Body of pancreas (tissue), 4 donors: ENCODE results near the gene TIE1. TPM values are rescaled to one million over a fixed set of nuclear protein-coding genes. Genes with fewer than 3 reads are reported as not detected.

Experiments used
- ATAC-seq: fragments of 150-250 bp; one replicate; pipeline ENCODE4 v1.9.1; 2016
- DNase-seq, 4 donors: peaks; one replicate each; pipeline ENCODE4 v3.0.0-alpha.2; 2019
- H3K27ac ChIP-seq, 4 donors: fragments of 200-600 bp; sonication (generic); 1 replicate in 3 of 4; 2 replicates in 1 of 4; pipeline versions ENCODE4 v1.5.1 to v1.6.1; 2016 to 2019; ENCODE audit warnings: mild to moderate bottlenecking in 1 of 4, mixed read lengths in 1 of 4, moderate library complexity in 1 of 4
- H3K27me3 ChIP-seq, 2 donors: fragments of 200-600 bp; sonication (generic); one replicate each; pipeline ENCODE4 v1.6.0; 2016; ENCODE audit warnings: mild to moderate bottlenecking in 1 of 2
- H3K36me3 ChIP-seq, 2 donors: fragments of 200-600 bp; sonication (generic); replicated peaks in 1 of 2; 2 replicates each; pipeline ENCODE4 v1.5.1; 2016; ENCODE audit warnings: low read depth in 2 of 2; ENCODE audit not compliant: insufficient read depth in 1 of 2
- H3K4me1 ChIP-seq: fragments of 200-600 bp; sonication (generic); one replicate; pipeline ENCODE4 v1.6.0; 2016
- H3K4me3 ChIP-seq, 2 donors: fragments of 200-600 bp; sonication (generic); 1 replicate in 1 of 2; 2 replicates in 1 of 2; pipeline ENCODE4 v1.5.1; 2016 to 2019
- H3K9me3 ChIP-seq, 3 donors: fragments of 200-600 bp; sonication (generic); 1 replicate in 2 of 3; 2 replicates in 1 of 3; pipeline ENCODE4 v1.5.1; 2016
- CTCF ChIP-seq, 7 experiments: fragments of 450-650 bp in 4 of 7; fragments of 200-600 bp in 3 of 7; sonication (generic) in 3 of 7; IDR thresholded peaks; one replicate each; pipeline ENCODE4 v1.5.1; 2016 to 2019; ENCODE audit warnings: antibody characterized with exemption in 7 of 7
- POLR2A ChIP-seq, 3 donors: fragments of 450-650 bp; IDR thresholded peaks; one replicate each; pipeline ENCODE4 v1.6.1; 2016; ENCODE audit warnings: antibody characterized with exemption in 3 of 3, mild to moderate bottlenecking in 2 of 3
- WGBS, 2 donors: methylation state at CpG; one replicate each; pipeline ENCODE4 v1.1.5; 2017; 5-methylcytosine and 5-hydroxymethylcytosine counted together
- intact Hi-C: fragments of 100-400 bp; cut with DNase I; formaldehyde crosslinking; loops from one replicate; pipeline ENCODE4 v1.15.1; 2023
- total RNA-seq, 2 donors: library from RNA; depleted of rRNA; stranded (reverse); fragments of >200 nt; gene quantifications; one replicate each; pipeline ENCODE4 v1.1.0, GENCODE V29; 2016

The TIE1 gene
- total RNA-seq, 2 donors from 2014 or later = 12.2 to 14.0 TPM

- DNase-seq (no peak), ATAC-seq (no peak)
- WGBS, 2 donors = 30 to 35% methylated on average over 8 to 11 of the region's 11 CpGs
- no peaks in the 10 kb centered on the region for H3K27me3 ChIP-seq
- peaks cover 13% of the 10 kb centered on the region for H3K4me1 ChIP-seq
- TF ChIP-seq CTCF (IDR thresholded peaks at IDR 0.05) = no peak
- no peak for TF ChIP-seq POLR2A (IDR thresholded peaks at IDR 0.05)
- H3K9me3 ChIP-seq = no peaks in the 10 kb centered on the region
- H3K27ac ChIP-seq = no peak overlapping the region
- intact Hi-C loops = loop anchor here (10.0 kb wide), 2 partner anchors 65 to 125 kb away; no protein-coding TSS in a partner anchor
- no peak overlapping the region for H3K4me3 ChIP-seq
- peaks cover 0 to 15% of the 10 kb centered on the region in 2 donors for H3K36me3 ChIP-seq
Observed at GRCh38 chr1:43359696-43360095, 58.9 kb downstream of the TIE1 start.

- H3K9me3 ChIP-seq = no peaks in the 10 kb centered on the region
- ATAC-seq (no peak), DNase-seq (no peak)
- peaks cover 0 to 18% of the 10 kb centered on the region in 2 donors for H3K36me3 ChIP-seq
- TF ChIP-seq CTCF (IDR thresholded peaks at IDR 0.05) = no peak
- TF ChIP-seq POLR2A (IDR thresholded peaks at IDR 0.05) = no peak
- WGBS, 2 donors = 63 to 75% methylated on average over 4 of the region's 4 CpGs
- intact Hi-C loops = loop anchor here (10.0 kb wide), 1 partner anchor 126 kb away; no protein-coding TSS in a partner anchor
- no peak overlapping the region for H3K4me3 ChIP-seq
- H3K4me1 ChIP-seq = peaks cover 14% of the 10 kb centered on the region
- H3K27me3 ChIP-seq = no peaks in the 10 kb centered on the region
- H3K27ac ChIP-seq = no peak overlapping the region
Observed at GRCh38 chr1:43360616-43361015, 59.8 kb downstream of the TIE1 start.

GRCh38 chr1:43363283-43363934 lies 62.6 kb downstream of the TIE1 start:
- WGBS, 2 donors = 81 to 86% methylated on average over 9 of the region's 9 CpGs
- no peaks in the 10 kb centered on the region for H3K27me3 ChIP-seq
- intact Hi-C loops = loop anchor here (10.0 kb wide), 1 partner anchor 129 kb away; no protein-coding TSS in a partner anchor
- no peaks in the 10 kb centered on the region for H3K9me3 ChIP-seq
- no peak overlapping the region for H3K4me3 ChIP-seq
- no peak for DNase-seq
- ATAC-seq = no peak
- no peak for TF ChIP-seq CTCF (IDR thresholded peaks at IDR 0.05)
- no peak for TF ChIP-seq POLR2A (IDR thresholded peaks at IDR 0.05)
- H3K4me1 ChIP-seq = peaks cover 26% of the 10 kb centered on the region
- peaks cover 0 to 18% of the 10 kb centered on the region in 2 donors for H3K36me3 ChIP-seq
- no peak overlapping the region for H3K27ac ChIP-seq

- no peaks in the 10 kb centered on the region for H3K9me3 ChIP-seq
- intact Hi-C loops = loop anchor here (10.0 kb wide), 1 partner anchor 129 kb away; no protein-coding TSS in a partner anchor
- H3K36me3 ChIP-seq = peaks cover 0 to 18% of the 10 kb centered on the region in 2 donors
- WGBS, 2 donors = 74 to 78% methylated on average over 5 of the region's 5 CpGs
- peaks cover 30% of the 10 kb centered on the region for H3K4me1 ChIP-seq
- ATAC-seq (no peak), DNase-seq (no peak)
- no peak overlapping the region for H3K4me3 ChIP-seq
- H3K27me3 ChIP-seq = no peaks in the 10 kb centered on the region
- TF ChIP-seq POLR2A (IDR thresholded peaks at IDR 0.05) (no peak), CTCF (IDR thresholded peaks at IDR 0.05) (no peak)
- no peak overlapping the region for H3K27ac ChIP-seq
Observed at GRCh38 chr1:43363935-43364525, 63.2 kb downstream of the TIE1 start.
